HG03060 (cell line): Measurements from ENCODE around the gene IQCE.

Experiments
- ATAC-seq: cut with Tn5 transposase; IDR thresholded peaks from one replicate; pipeline ENCODE4 v1.9.1; 2021; ENCODE audit warnings: low read depth, moderate number of reproducible peaks; ENCODE audit not compliant: unreplicated experiment

Gene IQCE

DNA sequence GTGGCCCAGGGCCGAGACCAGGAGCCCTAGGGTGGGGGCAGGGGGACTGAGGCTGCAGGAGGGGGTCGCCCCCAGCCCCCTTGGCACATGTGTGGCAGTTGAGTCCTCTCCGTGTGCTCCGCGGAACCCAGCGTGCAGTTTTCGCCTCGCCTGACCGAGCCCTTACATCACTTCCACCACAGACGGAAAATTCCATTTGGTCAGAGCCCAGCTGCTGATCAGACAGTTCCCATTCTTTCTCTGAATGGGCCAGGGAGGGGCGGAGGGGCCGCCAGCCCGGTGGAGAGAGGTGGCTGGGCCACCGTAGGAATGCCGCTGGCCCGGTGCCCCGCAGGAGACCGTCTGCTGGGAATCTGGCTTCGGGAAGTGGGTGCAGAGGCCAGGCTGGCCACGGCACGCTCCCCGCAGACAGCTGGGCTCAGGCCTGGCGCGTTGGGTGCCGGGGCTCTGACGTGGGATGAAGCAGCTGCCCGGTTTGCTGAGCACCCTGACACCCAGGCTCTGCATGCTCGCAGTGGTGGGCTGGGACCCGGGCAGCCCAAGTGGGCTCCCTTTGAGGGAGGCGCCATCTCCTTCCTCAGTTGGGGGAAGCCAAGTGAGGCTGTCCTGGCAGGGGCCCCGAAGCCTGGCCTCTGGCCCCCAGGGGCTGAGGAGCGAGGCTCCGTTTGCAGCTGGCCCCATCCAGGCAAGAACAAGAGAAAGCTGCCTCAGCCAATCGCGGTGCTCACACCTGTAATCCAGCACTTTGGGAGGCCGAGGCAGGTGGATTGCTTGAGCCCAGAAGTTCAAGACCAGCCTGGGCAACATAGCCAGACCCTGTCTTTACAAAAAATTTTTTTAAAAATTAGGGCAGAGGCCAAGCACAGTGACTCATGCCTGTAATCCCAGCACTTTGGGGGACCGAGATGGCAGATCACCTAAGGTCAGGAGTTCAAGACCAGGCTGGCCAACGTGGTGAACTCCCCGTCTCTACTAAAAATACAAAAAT, 82.9 kb downstream of the IQCE start:
- ATAC-seq = no peak

DNA sequence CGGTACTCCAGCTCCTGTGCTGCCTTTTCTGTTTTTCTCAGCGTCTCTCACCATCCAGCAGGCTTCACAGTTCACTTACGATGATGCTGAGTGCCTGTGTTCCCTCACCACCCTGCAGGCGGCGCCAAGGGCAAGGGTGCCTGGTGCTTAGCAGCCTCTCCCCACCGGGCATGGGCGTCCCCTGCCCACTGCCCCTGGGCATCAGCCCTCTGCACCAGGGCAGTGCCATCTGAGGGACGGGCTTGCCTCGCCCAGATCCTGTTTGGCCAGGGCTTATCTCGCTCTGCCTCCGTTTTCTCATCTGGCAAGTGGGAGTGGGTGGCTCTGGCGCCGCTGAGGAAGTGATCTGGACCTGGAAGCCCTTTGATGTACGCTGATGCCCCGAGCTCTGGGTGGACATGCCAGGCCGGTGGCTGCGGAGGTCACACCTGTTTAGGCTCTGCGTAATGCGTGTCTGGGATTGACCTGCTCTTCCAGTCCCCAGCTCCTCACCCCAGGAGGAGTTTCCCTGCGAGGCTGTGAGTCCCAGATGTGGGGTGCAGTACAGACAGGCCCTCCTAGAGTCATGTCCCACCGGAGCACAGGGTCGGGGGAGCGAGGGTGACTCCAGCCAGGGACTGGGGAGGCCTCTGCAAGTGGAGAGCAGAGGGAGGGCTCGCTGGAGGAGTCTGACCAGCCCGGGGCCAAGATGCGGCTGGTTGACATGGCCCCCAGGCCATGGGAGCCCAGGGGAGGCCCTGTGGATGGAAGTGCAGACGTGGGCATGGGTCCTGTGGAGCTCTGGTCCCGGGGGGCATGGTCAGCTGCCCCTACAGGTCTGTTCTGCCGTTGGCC, 84.8 kb downstream of the IQCE start:
- ATAC-seq = no peak

DNA sequence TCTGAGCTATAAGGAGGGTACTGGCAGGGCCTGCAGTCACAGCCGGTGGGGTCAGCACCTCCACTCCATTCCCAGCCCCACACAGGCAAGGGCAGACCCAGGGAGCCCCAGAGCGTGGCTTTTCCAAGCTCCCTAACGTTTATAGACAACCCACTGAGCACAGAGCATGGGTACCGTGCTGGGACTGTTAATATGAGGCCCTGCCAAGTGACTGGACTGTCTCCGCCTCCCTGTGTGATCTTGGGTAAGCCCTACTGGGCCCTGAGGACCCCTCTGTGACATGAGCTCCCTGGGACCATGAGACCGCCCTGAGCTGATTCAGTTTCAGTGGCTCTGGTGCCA, 85.4 kb downstream of the IQCE start:
- ATAC-seq = no peak

DNA sequence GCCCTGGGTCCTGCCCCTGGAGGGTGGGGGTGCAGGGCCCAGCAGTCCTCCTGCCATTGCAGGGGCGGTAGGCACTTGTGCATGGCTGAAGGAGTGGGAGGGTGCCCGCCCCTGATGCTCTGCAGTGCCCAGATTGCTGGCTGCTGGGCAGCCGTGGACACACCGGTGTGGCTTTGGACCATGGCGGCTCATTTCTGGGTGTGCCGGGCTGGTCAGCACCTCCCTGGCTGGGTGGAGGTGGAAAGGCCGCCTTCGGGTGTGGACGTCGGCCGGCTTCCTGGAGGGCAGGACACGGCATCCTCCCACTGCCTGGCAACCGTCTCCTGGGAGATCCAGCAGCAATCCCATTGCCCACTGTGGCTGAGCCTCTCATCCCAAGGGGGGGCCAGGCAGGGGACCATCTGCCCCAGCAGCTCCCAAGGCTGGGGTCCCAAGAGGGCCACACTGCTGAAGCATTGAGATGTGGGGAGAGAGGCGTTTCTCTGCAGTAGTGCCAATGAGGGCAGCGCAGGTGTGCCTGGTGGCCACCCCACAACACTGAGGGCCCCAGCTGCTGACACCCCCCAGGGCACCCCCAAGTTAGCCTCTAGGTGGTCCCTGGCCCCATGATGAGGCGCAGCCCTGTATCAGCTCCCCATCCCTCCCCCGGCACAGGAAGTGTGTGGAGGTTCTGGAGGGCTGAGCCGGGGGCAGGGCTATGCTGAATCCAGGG, 85.9 kb downstream of the IQCE start:
- ATAC-seq = no peak

DNA sequence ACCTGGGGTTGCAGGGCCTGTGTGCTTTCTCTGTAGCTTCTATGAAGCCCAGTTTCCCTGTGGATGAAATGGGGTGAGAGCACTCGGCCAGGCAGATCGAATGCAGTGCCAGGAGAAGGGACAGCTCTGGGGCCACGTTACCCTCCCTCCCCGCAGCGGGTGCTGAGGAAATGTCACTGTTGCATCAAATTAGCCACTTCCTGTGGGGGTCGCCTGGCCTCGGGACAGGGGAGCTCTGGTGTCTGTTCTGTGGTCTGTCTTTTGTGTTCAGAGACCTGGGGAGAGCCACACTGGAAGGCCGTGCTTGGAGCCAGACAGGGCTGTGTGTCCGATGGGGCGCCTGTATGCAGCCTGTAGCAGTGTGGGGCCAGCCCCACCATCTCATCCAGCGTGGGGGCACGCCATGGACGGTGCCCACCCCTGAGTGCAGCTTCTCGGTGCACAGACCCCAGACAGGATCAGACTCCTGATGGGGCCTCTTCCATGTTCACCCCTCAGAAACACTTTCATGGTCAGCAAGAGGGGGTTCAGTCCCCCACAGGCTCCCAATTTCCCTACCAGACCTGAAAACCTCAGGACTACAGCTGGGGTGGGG, 86.6 kb downstream of the IQCE start:
- ATAC-seq = no peak

DNA sequence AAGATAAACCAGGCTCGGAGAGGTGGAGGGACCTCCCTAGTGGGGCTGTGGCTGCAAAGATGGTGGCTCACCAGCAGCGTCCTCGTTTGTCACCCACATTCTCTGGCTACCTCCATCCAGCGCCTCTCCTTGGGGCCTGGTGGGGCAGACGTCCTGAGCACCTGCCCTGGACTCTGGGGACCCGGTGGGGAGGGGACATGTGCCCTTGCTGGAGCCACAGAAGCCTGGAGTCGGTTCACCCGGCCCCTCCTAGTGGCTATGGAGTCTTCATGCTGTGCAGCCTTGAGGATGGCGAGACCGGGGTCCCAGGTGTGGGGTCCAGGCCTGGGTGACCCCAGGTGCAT, 87.5 kb downstream of the IQCE start:
- ATAC-seq = no peak

DNA sequence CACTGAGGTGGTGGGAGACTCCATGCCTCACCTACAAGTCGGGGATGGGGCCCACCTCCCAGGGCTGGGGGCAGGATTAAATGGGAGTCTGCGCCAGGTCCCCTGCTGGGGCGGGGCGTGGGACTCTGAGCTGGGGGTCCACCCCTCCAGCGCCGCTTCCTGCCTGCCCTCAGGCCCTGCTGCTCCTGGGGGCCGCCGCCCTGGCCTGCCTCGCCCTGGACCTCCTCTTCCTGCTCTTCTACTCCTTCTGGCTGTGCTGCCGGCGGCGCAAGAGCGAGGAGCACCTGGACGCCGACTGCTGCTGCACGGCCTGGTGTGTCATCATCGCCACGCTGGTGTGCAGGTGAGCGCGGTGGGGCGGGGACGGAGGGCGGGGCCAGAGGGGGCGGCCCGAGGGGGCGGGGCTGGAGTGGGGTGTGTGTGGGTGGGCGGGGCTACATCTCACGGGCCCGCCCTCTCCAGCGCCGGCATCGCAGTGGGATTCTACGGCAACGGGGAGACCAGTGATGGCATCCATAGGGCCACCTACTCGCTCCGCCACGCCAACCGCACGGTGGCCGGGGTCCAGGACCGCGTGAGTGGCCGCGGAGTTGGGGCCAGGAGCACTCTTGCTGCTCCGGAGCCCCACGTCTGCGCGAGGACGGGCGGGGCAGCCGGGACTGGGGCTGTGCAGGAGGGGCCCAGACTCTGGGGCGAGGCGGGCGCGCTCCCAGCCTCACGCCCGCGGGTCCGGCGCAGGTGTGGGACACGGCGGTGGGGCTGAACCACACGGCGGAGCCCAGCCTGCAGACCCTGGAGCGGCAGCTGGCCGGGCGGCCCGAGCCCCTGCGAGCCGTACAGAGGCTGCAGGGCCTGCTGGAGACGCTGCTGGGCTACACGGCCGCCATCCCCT, 88.1 kb downstream of the IQCE start:
- ATAC-seq = no peak

DNA sequence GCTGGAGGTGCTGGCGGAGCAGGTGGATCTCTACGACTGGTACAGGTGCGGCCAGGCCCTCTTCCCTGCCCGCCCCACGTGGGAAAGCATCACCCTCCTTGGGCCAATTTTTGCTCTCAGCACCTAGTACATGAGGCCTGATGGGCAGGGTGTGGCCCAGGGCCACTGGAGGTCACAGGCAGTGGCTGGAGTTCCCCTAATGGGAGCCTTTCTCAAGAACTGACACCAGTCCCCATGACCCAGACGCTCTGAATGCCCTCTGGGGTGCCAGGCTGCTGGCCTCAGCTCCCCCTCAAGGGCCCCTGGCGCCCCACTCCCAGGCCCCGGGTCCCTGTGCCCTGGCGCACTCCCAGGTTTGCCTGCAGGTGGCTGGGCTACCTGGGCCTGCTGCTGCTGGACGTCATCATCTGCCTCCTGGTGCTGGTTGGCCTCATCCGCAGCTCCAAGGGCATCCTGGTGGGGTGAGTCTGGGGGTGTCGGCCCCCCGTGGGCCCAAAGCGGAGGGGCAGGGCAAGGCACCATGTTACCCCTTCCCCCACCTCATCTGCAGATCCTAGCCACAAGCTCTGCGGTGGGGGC, 88.9 kb downstream of the IQCE start:
- ATAC-seq = no peak

DNA sequence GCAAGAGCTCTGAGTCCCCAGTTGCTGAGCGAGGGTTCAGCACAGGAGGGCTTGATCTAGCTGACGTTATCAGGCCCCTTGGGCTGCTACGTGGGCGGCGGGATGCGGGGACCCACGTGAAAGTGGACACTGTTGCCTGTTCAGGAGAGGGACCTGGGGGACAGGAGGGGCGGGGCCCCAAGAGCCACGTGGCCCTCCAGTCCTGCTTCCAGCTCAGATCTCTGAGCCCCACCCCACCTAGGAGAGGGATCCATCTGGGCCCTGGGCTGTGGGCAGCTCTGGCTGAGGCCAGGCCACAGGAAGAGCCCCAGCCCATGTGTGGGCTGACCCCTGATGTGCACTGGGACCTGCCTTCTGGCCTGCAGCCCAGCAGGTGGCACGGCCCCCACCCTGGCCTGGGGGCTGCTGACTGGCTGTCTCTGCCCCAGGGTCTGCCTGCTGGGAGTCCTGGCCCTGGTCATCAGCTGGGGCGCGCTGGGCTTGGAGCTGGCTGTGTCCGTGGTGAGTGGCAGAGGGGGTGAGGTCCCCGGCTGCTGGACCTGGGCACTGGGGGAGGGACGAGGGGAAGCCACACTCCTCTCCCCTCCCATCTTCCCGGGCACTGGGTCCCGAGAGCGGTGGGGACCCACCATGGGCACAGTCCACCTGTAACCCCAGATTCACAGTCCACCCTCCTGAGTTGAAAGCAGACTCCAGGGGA, 90.5 kb downstream of the IQCE start:
- ATAC-seq = no peak

DNA sequence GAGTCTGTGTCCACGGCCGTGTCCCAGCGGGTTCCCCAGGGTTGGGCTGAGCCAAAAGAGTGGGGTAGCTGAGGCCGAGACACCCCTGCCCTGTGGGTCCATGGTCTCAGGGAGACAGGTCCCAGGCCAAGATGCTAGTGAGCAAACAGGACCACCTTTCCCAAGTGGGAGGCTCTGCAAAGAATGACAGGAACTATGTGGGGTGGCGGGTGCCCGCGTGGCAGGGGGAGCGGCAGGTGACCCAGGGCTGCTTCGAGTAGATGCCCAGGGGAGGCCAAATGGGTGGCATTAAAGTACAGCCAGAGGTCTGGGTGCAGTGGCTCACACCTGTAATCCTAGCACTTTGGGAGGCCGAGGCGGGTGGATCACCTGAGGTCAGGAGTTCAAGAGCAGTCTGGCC, 91.2 kb downstream of the IQCE start:
- no peak for ATAC-seq

DNA sequence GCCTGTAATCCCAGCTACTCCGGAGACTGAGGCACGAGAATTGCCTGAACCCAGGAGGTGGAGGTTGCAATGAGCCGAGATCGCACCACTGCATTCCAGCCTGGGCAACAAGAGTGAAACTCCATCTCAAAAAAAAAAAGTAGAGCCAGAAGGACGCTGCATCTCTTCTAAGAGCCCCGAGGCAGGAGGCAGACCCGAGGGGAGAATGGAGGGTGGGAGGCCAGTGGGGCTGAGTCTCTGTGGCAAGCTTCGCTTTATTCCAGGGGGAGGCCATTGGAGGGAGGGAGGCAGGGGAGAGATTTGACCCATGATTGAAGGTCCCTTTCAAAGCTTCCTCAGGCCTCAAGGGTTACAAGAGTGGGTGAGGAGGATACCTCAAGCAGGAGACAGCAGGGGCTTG, 91.7 kb downstream of the IQCE start:
- ATAC-seq = no peak

DNA sequence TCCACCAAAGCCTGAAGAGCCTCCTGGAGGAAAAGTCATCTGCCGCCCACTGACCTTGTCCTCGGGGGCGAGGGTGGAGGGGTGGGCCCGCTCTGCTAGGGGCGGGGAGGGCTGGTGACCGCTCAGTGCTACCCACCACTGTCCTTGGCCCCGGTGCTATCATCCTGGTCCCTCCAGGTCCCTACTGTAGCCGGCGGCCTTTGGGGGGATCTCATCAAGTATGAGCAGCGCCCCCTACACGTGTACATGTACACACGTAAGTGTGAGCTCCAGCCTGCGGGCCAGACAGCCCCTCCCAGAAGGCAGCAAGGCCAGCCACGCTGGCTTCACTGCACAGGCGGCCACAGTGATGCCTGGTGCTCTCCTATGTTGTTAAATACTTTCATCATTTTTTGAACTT, 92.6 kb downstream of the IQCE start:
- ATAC-seq = no peak

DNA sequence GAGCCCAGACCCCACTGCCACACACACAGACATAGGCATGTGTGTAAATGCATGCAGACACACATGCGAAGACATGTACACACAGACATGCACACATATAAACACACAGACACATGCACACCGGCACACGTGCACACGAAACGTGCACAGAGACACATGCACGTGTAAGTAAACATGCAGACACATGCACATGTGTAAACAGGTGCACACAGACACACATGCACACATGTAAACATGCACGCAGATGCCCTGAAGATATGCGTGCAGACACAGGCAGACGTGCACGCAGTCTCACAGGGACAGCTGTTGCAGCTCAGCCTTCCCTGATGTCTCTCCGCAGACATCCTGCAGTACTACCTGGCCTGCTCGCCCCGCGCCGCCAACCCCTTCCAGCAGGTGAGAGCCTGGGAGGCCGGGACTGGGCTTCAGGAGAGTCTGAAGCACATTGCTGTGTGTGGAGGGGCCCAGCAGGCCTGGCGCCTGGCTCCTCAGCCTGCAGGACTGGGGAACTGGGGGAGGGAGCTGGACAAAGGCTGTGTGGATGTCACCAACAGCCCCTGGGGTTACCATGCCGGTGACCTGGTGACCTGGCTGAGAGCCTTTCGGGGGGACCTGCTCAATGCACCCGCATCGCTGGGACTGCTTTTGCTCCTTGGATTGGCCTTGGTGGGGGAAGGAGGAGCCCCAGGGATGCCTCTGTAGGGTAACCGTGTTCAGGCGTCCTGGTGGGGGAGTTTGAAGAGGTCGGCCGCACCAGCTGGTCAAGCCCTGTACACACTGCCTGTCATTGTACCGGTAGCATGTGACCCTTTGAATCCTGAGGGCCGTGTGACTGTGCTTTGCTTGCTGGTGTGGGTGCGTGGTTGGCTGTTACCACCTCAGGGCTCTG, 93.3 kb downstream of the IQCE start:
- no peak for ATAC-seq

DNA sequence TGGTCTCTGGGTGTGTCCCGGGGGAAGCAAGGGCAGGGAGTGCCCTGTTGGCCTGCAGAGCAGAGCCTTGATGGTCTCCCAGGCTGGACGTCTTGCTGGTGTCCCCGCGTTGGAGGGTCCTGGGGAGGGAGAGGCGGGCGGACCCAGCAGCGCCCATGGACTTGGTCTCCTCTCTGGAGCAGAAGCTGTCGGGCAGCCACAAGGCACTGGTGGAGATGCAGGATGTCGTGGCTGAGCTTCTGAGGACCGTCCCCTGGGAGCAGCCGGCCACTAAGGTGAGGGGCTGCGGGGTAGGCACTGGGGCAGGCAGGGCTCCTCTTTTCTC, 93.9 kb downstream of the IQCE start:
- no peak for ATAC-seq

DNA sequence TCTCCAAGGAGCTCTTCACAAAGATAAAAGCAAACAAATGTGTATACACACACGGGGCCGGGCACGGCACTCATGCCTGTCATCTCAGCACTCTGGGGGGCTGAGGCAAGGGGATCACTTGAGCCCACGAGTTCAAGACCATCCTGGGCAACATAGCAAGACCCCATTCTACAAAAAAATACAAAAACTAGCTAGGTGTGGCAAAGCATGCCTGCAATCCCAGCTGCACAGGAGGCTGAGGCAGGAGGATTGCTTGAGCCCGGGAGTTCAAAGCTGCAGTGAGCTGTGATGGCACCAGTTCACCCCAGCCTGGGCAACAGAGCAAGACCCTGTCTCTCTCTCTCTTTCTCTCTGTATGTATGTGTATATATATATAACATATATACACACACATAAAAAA, 95.3 kb downstream of the IQCE start:
- ATAC-seq = no peak

DNA sequence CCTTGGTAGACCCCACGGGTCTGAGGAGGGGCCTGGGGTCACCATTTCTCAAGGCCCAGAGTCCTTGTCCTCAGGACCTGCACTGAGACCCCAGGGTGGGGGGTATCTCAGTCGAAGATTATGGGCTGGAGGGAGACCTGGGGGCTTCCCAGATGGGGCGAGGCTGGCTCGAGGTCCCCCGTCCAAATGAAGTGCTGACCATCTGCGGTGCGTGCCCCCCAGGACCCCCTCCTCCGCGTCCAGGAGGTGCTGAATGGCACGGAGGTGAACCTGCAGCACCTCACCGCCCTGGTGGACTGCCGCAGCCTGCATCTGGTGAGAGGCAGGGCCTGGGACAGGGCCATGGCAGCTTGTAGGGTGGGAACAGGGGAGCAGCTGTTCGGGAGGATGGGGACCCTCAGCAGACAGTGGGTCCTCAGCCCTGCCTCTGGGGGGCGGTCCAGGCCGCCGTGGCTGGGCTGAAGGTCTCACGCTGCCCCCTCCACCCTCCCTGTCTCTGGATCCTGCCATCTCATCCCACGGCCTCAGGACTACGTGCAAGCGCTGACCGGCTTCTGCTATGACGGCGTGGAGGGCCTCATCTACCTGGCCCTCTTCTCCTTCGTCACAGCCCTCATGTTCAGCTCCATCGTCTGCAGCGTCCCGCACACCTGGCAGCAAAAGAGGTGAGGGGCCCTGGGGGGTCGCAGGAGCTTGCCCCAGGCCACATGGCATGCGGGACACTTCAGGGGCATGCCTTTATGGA, 97.3 kb downstream of the IQCE start:
- no peak for ATAC-seq

DNA sequence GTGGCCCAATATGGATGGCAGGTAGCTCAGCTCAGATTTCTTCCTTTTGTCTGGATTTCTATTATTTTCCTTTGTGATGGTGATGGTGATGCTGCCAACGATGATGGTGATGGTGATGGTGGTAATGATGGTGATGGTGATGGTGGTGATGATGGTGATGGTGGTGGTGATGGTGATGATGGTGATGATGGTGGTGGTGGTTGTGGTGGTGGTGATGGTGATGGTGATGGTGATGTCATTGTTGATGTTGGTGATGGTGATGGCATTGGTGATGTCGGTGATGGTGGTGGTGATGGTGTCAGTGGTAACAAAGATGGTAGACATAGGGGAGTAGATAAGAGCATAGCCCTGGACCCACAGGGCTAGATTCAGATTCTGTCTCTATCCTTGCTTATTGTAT, 98.4 kb downstream of the IQCE start:
- no peak for ATAC-seq
